ENCODE data around the gene RIMBP3C. TPM values are rescaled to one million over a fixed set of nuclear protein-coding genes. Genes with fewer than 3 reads are reported as not detected.
"Not testable (repeated sequence)": the region's sequence is repeated elsewhere in the genome, so short reads cannot be mapped to it uniquely, and the experiment has no call there.

RIMBP3C gene
- total RNA-seq, 2 experiments from 2014 or later: 0.92 TPM; not detected in 1

DNA sequence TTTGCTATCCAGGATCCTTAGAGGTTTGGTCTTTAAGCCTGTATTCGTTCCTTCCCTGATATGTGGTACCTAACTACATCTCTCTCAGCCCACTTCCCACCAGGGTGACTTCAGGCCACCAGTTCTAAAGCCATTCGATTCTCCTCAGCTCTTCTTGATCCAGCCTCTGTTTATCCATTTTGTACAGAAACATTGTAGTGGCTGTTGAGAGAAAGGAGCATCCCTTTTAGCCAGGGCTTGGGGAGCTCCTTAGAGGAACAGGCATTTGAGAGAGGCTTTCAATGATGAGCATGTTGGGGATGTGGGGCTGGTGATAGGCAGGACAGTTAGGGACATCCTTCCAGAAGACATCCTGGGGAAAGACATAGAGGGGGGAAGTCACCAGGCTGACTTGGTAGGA is 34.1 kb upstream of the RIMBP3C start:
- POLR2A ChIA-PET: no interaction called here
- no peak overlapping the region for H3K4me3 Mint-ChIP-seq
- H3K36me3 Mint-ChIP-seq (ENCODE audit: low read depth): peaks cover 16% of the 10 kb centered on the region
- DNase-seq: no peak
- no peaks in the 10 kb centered on the region for H3K27me3 Mint-ChIP-seq
- H3K9me3 Mint-ChIP-seq: no peaks in the 10 kb centered on the region
- peaks cover 42% of the 10 kb centered on the region for H3K4me1 Mint-ChIP-seq
- H3K27ac Mint-ChIP-seq: no peak overlapping the region
- CTCF ChIA-PET: interaction anchor here (0.6 to 1.4 kb wide), 3 partner anchors 44 to 1619 kb away, joined by 3 to 4 read pairs (median 3); no protein-coding TSS in a partner anchor

DNA sequence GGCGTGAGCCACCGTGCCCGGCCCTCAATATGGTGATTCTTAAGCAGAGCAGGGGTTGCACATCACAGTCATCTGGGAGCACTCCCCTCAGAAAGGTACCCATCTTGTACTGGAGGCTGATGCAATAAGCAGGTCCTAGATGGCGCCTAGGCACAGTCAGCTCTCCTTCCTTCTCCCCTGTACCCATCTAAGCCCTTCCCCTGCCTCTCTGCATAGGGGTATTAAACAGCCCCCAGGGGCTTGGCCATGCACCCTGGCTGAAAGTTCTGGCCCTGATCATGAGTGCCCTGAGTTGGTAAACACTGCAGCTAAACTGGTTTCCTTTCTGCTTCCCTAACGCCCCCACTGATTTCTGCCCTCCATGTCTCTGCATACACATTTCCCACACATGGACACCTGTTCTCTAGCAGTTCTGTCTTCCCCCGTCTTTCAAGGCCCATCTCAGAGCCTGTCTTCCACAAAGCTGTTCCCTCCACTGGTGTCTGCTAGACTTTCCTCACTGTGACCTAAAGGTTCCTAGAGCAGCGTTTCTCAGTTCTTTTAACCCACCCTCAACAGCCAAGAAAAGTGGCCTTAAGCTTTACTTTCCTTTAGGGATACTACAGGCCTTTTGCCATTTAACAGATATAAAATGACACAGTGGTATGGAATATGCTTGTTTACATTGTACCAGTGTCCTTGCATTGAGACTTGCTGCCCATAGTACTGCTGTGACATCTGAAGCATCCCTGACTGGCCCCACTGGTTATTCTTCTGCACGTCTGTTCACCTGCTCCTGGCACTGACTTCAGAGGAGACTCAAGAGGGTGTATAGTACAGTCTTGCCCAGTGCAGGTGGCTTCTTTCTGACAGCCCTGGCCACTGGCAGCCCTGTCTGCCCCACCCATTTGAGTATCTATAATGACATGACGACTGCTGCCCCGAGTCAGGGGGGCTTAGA is 31.8 kb upstream of the RIMBP3C start:
- H3K4me1 Mint-ChIP-seq: peaks cover 37% of the 10 kb centered on the region
- peak overlapping the region; percentile 51 for H3K27ac Mint-ChIP-seq
- no peak for DNase-seq
- no peaks in the 10 kb centered on the region for H3K27me3 Mint-ChIP-seq
- ChIA-PET CTCF (no interaction called here), POLR2A (no interaction called here)
- peaks cover 15% of the 10 kb centered on the region for H3K36me3 Mint-ChIP-seq (ENCODE audit: low read depth)
- no peaks in the 10 kb centered on the region for H3K9me3 Mint-ChIP-seq
- no peak overlapping the region for H3K4me3 Mint-ChIP-seq

DNA sequence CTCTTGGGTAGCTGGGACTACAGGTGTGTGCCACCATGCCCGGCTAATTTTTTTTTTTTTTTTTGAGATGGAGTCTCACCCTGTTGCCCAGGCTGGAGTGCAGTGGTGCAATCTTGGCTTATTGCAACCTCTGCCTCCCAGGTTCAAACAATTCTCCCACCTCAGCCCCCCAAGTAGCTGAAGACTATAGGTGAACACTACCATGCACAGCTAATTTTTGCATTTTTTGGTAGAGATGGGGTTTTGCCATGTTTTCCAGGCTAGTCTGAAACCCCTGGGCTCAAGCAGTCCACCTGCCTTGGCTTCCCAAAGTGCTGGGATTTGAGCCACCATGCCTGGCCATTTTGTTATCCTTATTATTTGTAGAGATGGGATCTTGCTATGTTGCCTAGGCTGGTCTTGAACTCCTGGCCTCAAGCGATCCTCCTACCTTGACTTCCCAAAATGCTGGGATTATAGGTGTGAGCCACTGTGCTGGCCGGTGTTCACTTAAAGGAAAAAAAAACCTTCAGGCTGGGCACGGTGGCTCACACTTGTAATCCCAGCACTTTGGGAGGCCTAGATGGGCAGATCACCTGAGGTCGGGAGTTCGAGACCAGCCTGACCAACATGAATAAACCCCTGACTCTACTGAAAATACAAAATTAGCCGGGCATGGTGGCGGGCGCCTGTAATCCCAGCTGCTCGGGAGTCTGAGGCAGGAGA is 29.9 kb upstream of the RIMBP3C start:
- H3K4me3 Mint-ChIP-seq, POLR2A ChIA-PET, CTCF ChIA-PET, H3K27ac Mint-ChIP-seq, H3K9me3 Mint-ChIP-seq, DNase-seq, H3K27me3 Mint-ChIP-seq: not testable (repeated sequence)
- peaks cover 12% of the 10 kb centered on the region for H3K36me3 Mint-ChIP-seq (ENCODE audit: low read depth)
- H3K4me1 Mint-ChIP-seq: peaks cover 27% of the 10 kb centered on the region

DNA sequence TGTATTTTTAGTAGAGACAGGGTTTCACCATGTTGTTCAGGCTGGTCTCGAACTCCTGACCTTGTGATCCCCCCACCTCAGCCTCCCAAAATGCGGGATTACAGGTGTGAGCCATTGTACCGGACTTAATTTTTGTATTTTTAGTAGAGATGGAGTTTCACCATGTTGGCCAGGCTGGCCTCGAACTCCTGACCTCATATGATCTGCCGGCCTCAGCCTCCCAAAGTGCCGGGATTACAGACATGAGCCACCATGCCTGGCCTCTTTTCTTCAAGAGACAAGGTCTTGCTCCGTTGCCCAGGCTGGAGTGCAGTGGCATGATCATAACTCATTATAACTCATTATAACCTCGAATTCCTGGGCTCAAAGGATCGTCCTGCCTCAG is 29.4 kb upstream of the RIMBP3C start:
- DNase-seq; H3K27me3 Mint-ChIP-seq; POLR2A ChIA-PET; CTCF ChIA-PET; H3K27ac Mint-ChIP-seq; H3K4me3 Mint-ChIP-seq; H3K36me3 Mint-ChIP-seq (ENCODE audit: low read depth); H3K9me3 Mint-ChIP-seq: not testable (repeated sequence)
- H3K4me1 Mint-ChIP-seq: peaks cover 25% of the 10 kb centered on the region

- POLR2A ChIA-PET: interaction anchor here (0.7 kb wide), 1 partner anchor 9 kb away, joined by 3 read pairs; no protein-coding TSS in a partner anchor
- no peak overlapping the region for H3K4me3 Mint-ChIP-seq
- H3K36me3 Mint-ChIP-seq (ENCODE audit: low read depth): peaks cover 6% of the 10 kb centered on the region
- no peaks in the 10 kb centered on the region for H3K9me3 Mint-ChIP-seq
- peaks cover 21% of the 10 kb centered on the region for H3K4me1 Mint-ChIP-seq
- H3K27me3 Mint-ChIP-seq: no peaks in the 10 kb centered on the region
- no peak overlapping the region for H3K27ac Mint-ChIP-seq
- CTCF ChIA-PET: interaction anchor here (1.7 kb wide), 1 partner anchor 50 kb away, joined by 6 read pairs; the partner anchor contains the start of gene YDJC
- DNase-seq: no peak
Observed at GRCh38 chr22:21579474-21579851, 28.2 kb upstream of the RIMBP3C start.

DNA sequence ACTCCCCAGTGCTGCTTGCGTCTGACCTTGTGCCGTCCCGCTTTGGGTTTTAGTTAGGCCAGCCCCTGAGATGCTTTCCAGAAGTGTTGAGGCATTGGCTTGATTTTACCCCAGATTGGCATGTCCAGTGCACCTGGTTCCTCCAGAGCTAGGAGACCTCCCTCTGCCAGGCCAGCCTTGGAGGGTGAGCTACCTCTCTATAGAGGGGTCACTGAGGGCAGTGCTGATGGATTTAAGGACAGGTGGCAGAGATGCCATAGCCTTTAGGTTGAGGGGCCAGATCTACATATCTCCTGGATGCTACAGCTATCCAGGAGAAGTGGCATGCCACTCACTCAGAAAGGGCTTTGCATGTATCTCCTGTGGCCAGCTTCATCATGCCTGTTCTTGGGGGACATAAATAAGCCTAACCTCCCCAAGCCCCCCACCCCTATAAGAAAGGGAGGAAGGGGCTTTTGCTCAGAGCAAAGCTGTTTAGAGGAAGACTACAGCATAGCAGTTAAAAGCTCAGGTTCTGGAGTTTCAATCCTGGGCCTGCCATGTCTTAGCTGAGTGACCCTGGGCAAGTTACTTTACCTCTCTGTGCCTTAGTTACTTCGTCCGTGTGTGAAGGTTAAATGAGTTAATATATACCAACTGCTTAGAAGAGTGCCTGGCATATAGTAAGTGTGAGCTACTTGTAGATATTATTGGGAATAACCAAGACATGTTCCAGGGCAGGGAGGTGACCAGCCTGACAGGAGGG is 22.7 kb upstream of the RIMBP3C start:
- POLR2A ChIA-PET: interaction anchor here (0.5 kb wide), 1 partner anchor 69 kb away, joined by 3 read pairs; no protein-coding TSS in a partner anchor
- H3K27me3 Mint-ChIP-seq: no peaks in the 10 kb centered on the region
- CTCF ChIA-PET: interaction anchor here (0.9 to 1.8 kb wide), 3 partner anchors 10 to 55 kb away, joined by 3 to 7 read pairs (median 6); no protein-coding TSS in a partner anchor
- no peak overlapping the region for H3K27ac Mint-ChIP-seq
- peaks cover 17% of the 10 kb centered on the region for H3K36me3 Mint-ChIP-seq (ENCODE audit: low read depth)
- no peak for DNase-seq
- H3K4me3 Mint-ChIP-seq: no peak overlapping the region
- H3K4me1 Mint-ChIP-seq: peaks cover 52% of the 10 kb centered on the region
- H3K9me3 Mint-ChIP-seq: no peaks in the 10 kb centered on the region

DNA sequence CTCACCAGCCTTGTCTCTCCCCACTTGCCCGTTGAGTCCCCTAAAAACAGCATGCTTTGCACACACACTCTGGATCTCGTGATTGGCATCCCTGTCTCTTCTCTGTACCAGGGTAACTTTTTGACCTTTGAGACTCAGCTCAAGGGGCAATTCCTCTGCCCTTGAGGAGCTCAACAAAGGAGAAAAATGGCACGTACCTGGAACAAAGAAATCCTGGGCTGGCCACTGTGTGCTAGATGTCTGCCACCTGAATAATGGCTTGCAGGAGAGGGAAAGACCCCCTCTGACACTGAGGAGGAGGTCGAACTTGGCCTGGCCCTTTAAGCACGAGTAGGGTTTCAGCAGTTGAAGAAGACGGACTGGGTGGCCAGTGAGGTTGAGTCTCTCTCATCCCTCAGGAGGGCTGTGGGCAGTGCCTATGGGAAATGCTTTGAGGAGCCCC is 22.1 kb upstream of the RIMBP3C start:
- ChIA-PET CTCF (interaction anchor here (1.6 to 1.8 kb wide), 2 partner anchors 10 to 56 kb away, joined by 6 to 7 read pairs; no protein-coding TSS in a partner anchor), POLR2A (no interaction called here)
- Mint-ChIP-seq H3K4me3 (no peak overlapping the region), H3K36me3 (ENCODE audit: low read depth) (peaks cover 17% of the 10 kb centered on the region), H3K27ac (peak overlapping the region; percentile 58), H3K27me3 (no peaks in the 10 kb centered on the region), H3K4me1 (peaks cover 54% of the 10 kb centered on the region), H3K9me3 (no peaks in the 10 kb centered on the region)
- DNase-seq: no peak

DNA sequence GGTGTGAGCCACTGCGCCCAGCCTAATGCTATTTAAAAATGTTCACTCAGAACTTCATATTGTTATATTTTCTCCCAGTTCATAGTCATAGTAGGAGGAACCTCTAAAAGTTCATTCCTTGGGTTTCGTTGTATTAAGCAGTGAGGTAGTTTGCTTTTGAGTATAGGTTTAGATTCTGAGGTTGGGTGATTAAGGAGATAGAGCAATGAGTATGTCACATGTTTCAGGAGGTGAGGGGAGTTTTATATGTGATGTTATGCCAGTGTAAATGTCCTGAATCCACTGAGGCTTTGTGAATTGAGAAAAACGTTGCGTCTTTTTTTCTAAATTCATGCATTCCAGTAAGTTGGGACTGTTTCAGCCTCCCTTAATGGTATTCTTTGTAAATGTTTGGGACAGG is 20.4 kb upstream of the RIMBP3C start:
- peaks cover 14% of the 10 kb centered on the region for H3K36me3 Mint-ChIP-seq (ENCODE audit: low read depth)
- ChIA-PET POLR2A (no interaction called here), CTCF (interaction anchor here (0.8 to 1.2 kb wide), 2 partner anchors 31 to 58 kb away, joined by 3 read pairs; no protein-coding TSS in a partner anchor)
- H3K27me3 Mint-ChIP-seq: no peaks in the 10 kb centered on the region
- DNase-seq: no peak
- H3K4me1 Mint-ChIP-seq: peaks cover 52% of the 10 kb centered on the region
- peak overlapping the region; percentile 69 for H3K27ac Mint-ChIP-seq
- H3K9me3 Mint-ChIP-seq: no peaks in the 10 kb centered on the region
- peak overlapping the region; percentile 95 for H3K4me3 Mint-ChIP-seq

- Mint-ChIP-seq H3K27me3 (no peaks in the 10 kb centered on the region), H3K4me3 (peak overlapping the region; percentile 95), H3K36me3 (ENCODE audit: low read depth) (peaks cover 14% of the 10 kb centered on the region), H3K9me3 (no peaks in the 10 kb centered on the region), H3K4me1 (peaks cover 54% of the 10 kb centered on the region), H3K27ac (peak overlapping the region; percentile 61)
- no peak for DNase-seq
- ChIA-PET CTCF (no interaction called here), POLR2A (no interaction called here)
Observed at GRCh38 chr22:21570398-21570797, 19.1 kb upstream of the RIMBP3C start.

GRCh38 chr22:21569459-21570170 is 18.4 kb upstream of the RIMBP3C start:
- Mint-ChIP-seq H3K27me3 (no peaks in the 10 kb centered on the region), H3K36me3 (ENCODE audit: low read depth) (peaks cover 14% of the 10 kb centered on the region), H3K4me1 (peaks cover 54% of the 10 kb centered on the region), H3K4me3 (peak overlapping the region; percentile 95), H3K27ac (peak overlapping the region; percentile 91), H3K9me3 (no peaks in the 10 kb centered on the region)
- DNase-seq: no peak
- POLR2A ChIA-PET: no interaction called here
- CTCF ChIA-PET: interaction anchor here (1.5 kb wide), 1 partner anchor 60 kb away, joined by 6 read pairs; the partner anchor contains the start of gene YDJC

GRCh38 chr22:21569076-21569427 is 17.8 kb upstream of the RIMBP3C start:
- H3K36me3 Mint-ChIP-seq (ENCODE audit: low read depth): peaks cover 14% of the 10 kb centered on the region
- H3K9me3 Mint-ChIP-seq, DNase-seq, POLR2A ChIA-PET, H3K27me3 Mint-ChIP-seq: not testable (repeated sequence)
- H3K4me1 Mint-ChIP-seq: peaks cover 51% of the 10 kb centered on the region
- H3K4me3 Mint-ChIP-seq: peak overlapping the region; percentile 95
- peak overlapping the region; percentile 91 for H3K27ac Mint-ChIP-seq
- CTCF ChIA-PET: interaction anchor here (1.5 kb wide), 2 partner anchors 61 to 121 kb away, joined by 3 to 6 read pairs; partner anchors contain the start of gene YDJC
